Activated B cell treated with CpG ODN at 0.5 μM for 24 hours (primary cell): Measurements from ENCODE around the gene EPHA3. TPM values are rescaled to one million over a fixed set of nuclear protein-coding genes. Genes with fewer than 3 reads are reported as not detected.

Experiments used
- ATAC-seq: fragments of 200-7000 bp; cut with Tn5 transposase; one replicate; pipeline ENCODE4 v1.10.0; 2021; ENCODE audit warnings: low read depth, mild to moderate bottlenecking, moderate library complexity
- CTCF ChIA-PET: fragments of 350-600 bp; sonication (Branson Sonifier 250); formaldehyde crosslinking; loops from one replicate; lab custom pipeline; 2021; ENCODE audit warnings: antibody characterized with exemption; lab: Charles Lee
- POLR2A ChIA-PET: fragments of 350-600 bp; sonication (Branson Sonifier 250); formaldehyde crosslinking; loops from one replicate; lab custom pipeline; 2021; ENCODE audit warnings: antibody characterized with exemption; lab: Charles Lee
- DNase-seq: peaks from one replicate; pipeline ENCODE4 v3.0.0; 2022
- H3K27ac Mint-ChIP-seq: one replicate; pipeline ENCODE4 v1.8.0; 2020; ENCODE audit warnings: mixed read lengths
- H3K27me3 Mint-ChIP-seq: one replicate; pipeline ENCODE4 v1.8.0; 2021; ENCODE audit warnings: mixed read lengths
- H3K36me3 Mint-ChIP-seq: one replicate; pipeline ENCODE4 v1.8.0; 2021; ENCODE audit warnings: low read depth, mixed read lengths
- H3K4me1 Mint-ChIP-seq: one replicate; pipeline ENCODE4 v1.8.0; 2021; ENCODE audit warnings: mixed read lengths
- H3K4me3 Mint-ChIP-seq: one replicate; pipeline ENCODE4 v1.8.0; 2020; ENCODE audit warnings: mild to moderate bottlenecking, mixed read lengths
- H3K9me3 Mint-ChIP-seq: one replicate; pipeline ENCODE4 v1.8.0; 2020; ENCODE audit warnings: mixed read lengths
- intact Hi-C: fragments of 100-400 bp; cut with micrococcal nuclease; formaldehyde crosslinking; loops from one replicate; pipeline ENCODE4 v1.15.1; 2024
- total RNA-seq: library from RNA; stranded (reverse); gene quantifications from 2 replicates; pipeline ENCODE4 v1.2.3, GENCODE V29; 2022
- TF ChIP-seq, protein P1 (sequence below): fragments of 200-600 bp; IDR thresholded peaks from one replicate; pipeline ENCODE4 v1.8.0; 2022; ENCODE audit warnings: antibody characterized with exemption, mild to moderate bottlenecking

The EPHA3 gene
- total RNA-seq, 1 donor from 2014 or later = not detected

DNA sequence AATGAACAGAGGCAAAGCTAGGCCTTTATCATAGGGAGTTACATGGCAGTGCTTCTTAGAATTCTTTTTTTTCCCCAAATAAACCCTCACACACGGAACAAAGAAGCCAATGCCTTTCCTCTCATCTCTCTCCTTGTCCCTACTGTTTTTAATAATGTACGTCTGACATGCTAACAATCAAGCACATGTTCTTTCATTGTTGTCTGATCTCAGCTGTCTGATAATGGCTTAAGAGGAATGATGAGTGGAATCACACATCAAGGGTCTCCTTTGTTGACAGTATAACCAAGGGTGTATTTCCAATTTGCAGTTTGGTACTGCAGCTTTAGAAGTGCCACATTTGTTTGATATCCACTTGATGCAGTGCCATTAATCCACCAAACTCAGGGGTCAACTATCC, 34.8 kb upstream of the EPHA3 start:
- TF ChIP-seq, protein P1, sequence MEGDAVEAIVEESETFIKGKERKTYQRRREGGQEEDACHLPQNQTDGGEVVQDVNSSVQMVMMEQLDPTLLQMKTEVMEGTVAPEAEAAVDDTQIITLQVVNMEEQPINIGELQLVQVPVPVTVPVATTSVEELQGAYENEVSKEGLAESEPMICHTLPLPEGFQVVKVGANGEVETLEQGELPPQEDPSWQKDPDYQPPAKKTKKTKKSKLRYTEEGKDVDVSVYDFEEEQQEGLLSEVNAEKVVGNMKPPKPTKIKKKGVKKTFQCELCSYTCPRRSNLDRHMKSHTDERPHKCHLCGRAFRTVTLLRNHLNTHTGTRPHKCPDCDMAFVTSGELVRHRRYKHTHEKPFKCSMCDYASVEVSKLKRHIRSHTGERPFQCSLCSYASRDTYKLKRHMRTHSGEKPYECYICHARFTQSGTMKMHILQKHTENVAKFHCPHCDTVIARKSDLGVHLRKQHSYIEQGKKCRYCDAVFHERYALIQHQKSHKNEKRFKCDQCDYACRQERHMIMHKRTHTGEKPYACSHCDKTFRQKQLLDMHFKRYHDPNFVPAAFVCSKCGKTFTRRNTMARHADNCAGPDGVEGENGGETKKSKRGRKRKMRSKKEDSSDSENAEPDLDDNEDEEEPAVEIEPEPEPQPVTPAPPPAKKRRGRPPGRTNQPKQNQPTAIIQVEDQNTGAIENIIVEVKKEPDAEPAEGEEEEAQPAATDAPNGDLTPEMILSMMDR = no peak
- CTCF ChIA-PET = no interaction called here
- POLR2A ChIA-PET = no interaction called here
- ATAC-seq (no peak), DNase-seq (no peak)
- no peaks in the 10 kb centered on the region for H3K9me3 Mint-ChIP-seq
- intact Hi-C loops = no loop called here
- no peak overlapping the region for H3K27ac Mint-ChIP-seq
- no peaks in the 10 kb centered on the region for H3K36me3 Mint-ChIP-seq
- no peak overlapping the region for H3K4me3 Mint-ChIP-seq
- no peaks in the 10 kb centered on the region for H3K4me1 Mint-ChIP-seq
- H3K27me3 Mint-ChIP-seq = no peaks in the 10 kb centered on the region

DNA sequence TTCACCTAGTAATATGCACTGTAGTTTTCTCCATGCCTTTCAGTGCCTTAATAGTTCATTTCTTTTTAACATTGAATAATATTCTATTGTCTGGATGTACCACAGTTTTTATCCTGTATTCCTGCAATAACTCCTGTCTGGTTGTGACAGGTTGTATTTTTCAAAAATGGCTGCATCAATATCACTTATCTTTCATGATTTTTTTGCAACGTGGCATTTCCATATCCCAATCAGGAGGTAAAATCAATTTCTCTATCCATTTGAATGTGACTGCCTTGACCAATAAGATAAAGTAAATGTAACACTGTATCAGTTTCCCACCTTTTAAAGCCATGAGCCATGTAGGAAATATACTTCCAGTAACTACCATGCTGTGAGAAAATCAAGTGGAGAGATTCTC, 27.5 kb upstream of the EPHA3 start:
- ChIA-PET POLR2A (no interaction called here), CTCF (no interaction called here)
- TF ChIP-seq, protein P1 = no peak
- Mint-ChIP-seq H3K4me1 (no peaks in the 10 kb centered on the region), H3K4me3 (no peak overlapping the region), H3K27ac (no peak overlapping the region), H3K9me3 (no peaks in the 10 kb centered on the region), H3K36me3 (no peaks in the 10 kb centered on the region), H3K27me3 (no peaks in the 10 kb centered on the region)
- intact Hi-C loops = no loop called here
- DNase-seq = no peak
- ATAC-seq = no peak

DNA sequence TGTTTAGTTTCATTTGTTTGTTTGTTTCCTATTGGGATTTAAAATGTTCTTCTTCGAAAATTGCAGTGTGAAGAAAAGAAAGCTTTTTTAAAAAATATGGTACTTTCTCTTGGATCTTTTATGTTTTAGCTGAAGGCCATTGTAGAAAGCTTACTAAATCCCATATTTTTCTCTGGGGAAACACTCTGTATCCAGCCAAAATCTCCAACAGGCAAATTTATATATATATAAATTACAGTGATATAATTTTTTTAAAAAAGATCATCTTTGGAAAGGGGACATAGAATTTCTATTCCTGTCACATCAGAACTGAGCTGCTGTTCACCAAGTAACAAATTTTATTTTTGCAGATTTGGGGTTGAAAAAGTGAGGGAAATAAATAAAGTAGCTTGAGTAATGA, 19.6 kb upstream of the EPHA3 start:
- CTCF ChIA-PET = interaction anchor here (1.2 kb wide), 1 partner anchor 868 kb away, joined by 3 read pairs; no protein-coding TSS in a partner anchor
- H3K4me1 Mint-ChIP-seq = no peaks in the 10 kb centered on the region
- no peaks in the 10 kb centered on the region for H3K27me3 Mint-ChIP-seq
- no peaks in the 10 kb centered on the region for H3K36me3 Mint-ChIP-seq
- no peak for ATAC-seq
- DNase-seq = no peak
- POLR2A ChIA-PET = no interaction called here
- TF ChIP-seq, protein P1 = no peak
- no peak overlapping the region for H3K4me3 Mint-ChIP-seq
- no peak overlapping the region for H3K27ac Mint-ChIP-seq
- intact Hi-C loops = no loop called here
- H3K9me3 Mint-ChIP-seq = no peaks in the 10 kb centered on the region

DNA sequence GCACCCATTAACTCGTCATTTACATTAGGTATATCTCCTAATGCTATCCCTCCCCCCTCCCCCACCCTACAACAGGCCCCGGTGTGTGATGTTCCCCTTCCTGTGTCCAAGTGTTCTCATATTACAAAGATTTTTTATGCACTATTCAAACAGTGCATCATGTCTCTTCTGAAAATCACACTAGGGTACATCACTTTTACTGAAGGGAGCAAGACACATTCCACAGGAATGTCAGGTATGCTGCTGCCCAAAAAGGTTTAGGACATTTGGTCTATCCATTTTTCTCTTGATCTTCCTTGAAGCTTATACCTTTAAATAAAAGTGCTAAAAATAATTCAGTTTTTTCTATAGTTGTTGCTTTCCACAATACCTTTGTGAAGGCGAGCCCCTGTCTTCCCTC, 9.2 kb upstream of the EPHA3 start:
- Mint-ChIP-seq H3K9me3 (no peaks in the 10 kb centered on the region), H3K27ac (no peak overlapping the region), H3K27me3 (peaks cover 7% of the 10 kb centered on the region), H3K4me3 (no peak overlapping the region), H3K4me1 (no peaks in the 10 kb centered on the region), H3K36me3 (no peaks in the 10 kb centered on the region)
- CTCF ChIA-PET = no interaction called here
- TF ChIP-seq, protein P1 = no peak
- no peak for ATAC-seq
- DNase-seq = no peak
- POLR2A ChIA-PET = no interaction called here
- intact Hi-C loops = loop anchor here (5.0 to 10.0 kb wide), 2 partner anchors 57 to 1084 kb away; no protein-coding TSS in a partner anchor

DNA sequence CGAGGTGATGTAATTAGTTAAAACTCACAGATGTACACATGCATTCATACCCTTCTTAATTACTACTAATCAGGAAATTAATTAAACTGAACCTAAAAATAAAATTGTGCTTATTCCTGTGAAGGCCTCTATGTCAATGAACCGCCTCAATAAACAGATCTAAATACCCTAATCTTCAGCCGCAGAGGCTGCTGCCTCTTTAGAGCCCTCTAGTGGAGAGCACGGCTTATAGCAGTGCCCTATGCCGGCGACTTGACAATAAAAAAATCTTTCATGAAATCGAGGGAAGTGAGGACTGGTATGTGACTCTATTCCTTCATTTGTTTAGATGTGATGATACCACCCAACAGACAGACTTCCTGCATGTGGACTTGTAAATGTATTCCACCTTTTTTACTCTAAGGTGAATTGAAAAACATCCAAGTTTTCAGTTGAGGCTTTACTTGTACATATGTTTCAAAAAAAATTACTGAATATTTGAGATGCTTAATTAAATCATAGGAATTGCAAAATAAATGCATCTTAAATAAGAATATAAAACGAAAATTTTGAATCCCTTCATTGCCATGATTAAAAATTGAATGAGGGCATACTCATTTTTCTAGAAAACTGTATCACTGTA, 8.3 kb upstream of the EPHA3 start:
- no peaks in the 10 kb centered on the region for H3K9me3 Mint-ChIP-seq
- ATAC-seq (peak; percentile 90), DNase-seq (no peak)
- no peak overlapping the region for H3K4me3 Mint-ChIP-seq
- H3K27me3 Mint-ChIP-seq = peaks cover 7% of the 10 kb centered on the region
- no peak overlapping the region for H3K27ac Mint-ChIP-seq
- TF ChIP-seq, protein P1 = peak; percentile 97
- intact Hi-C loops = loop anchor here (1.0 to 10.0 kb wide), 4 partner anchors 56 to 1083 kb away; no protein-coding TSS in a partner anchor
- no peaks in the 10 kb centered on the region for H3K36me3 Mint-ChIP-seq
- H3K4me1 Mint-ChIP-seq = no peaks in the 10 kb centered on the region
- ChIA-PET POLR2A (no interaction called here), CTCF (interaction anchor here (1.7 kb wide), 1 partner anchor 880 kb away, joined by 7 read pairs; no protein-coding TSS in a partner anchor)
